GM12878 (cell line): ENCODE results near the gene YARS1. TPM values are rescaled to one million over a fixed set of nuclear protein-coding genes. Genes with fewer than 3 reads are reported as not detected.

ENCODE experiments used
- EGR1 ChIP-seq, 2 experiments: IDR thresholded peaks; 1 replicate in 1 of 2; 2 replicates in 1 of 2; pipeline ENCODE4 v1.6.1; 2011 to 2012; ENCODE audit warnings: low read depth in 2 of 2, low read length in 2 of 2, borderline replicate concordance in 1 of 2, mild to moderate bottlenecking in 1 of 2, moderate library complexity in 1 of 2
- FOXM1 ChIP-seq: IDR thresholded peaks from 2 replicates; pipeline ENCODE4 v1.6.1; 2012; ENCODE audit warnings: low read depth, mild to moderate bottlenecking, inconsistent platforms, low read length, moderate library complexity
- IRF3 ChIP-seq: fragments of 450-650 bp; IDR thresholded peaks from 2 replicates; pipeline ENCODE4 v1.6.1; 2014; ENCODE audit warnings: mild to moderate bottlenecking
- NFYB ChIP-seq: IDR thresholded peaks from 2 replicates; pipeline ENCODE4 v1.6.1; 2011; ENCODE audit warnings: low read depth, mild to moderate bottlenecking, low read length, improper control_type of control experiment, moderate library complexity; ENCODE audit not compliant: insufficient read depth
- NR2F1 ChIP-seq: fragments of 450-650 bp; conservative IDR thresholded peaks from 2 replicates; pipeline ENCODE4 v1.6.1; 2017; ENCODE audit warnings: mild to moderate bottlenecking
- RB1 ChIP-seq: fragments of 450-650 bp; formaldehyde crosslinking; IDR thresholded peaks from 2 replicates; pipeline ENCODE4 v1.6.1; 2017; ENCODE audit warnings: mild to moderate bottlenecking, borderline replicate concordance
- SP1 ChIP-seq: IDR thresholded peaks from one replicate; pipeline ENCODE4 v1.6.1; 2011; ENCODE audit warnings: low read depth, low read length
- ZBTB11 ChIP-seq: fragments of 450-650 bp; formaldehyde crosslinking; IDR thresholded peaks from 2 replicates; pipeline ENCODE4 v1.5.0; 2022; ENCODE audit warnings: mild to moderate bottlenecking, missing genetic modification characterization
- ZBTB40 ChIP-seq: fragments of 450-650 bp; IDR thresholded peaks from 2 replicates; pipeline ENCODE4 v1.6.1; 2016; ENCODE audit warnings: mild to moderate bottlenecking, moderate library complexity, borderline replicate concordance
- ZNF217 ChIP-seq: fragments of 450-650 bp; IDR thresholded peaks from 2 replicates; pipeline ENCODE4 v1.6.1; 2017; ENCODE audit warnings: antibody characterized with exemption, mild to moderate bottlenecking
- ZNF24 ChIP-seq: fragments of 450-650 bp; IDR thresholded peaks from 2 replicates; pipeline ENCODE4 v1.6.1; 2017; ENCODE audit warnings: antibody characterized with exemption, mild to moderate bottlenecking
- ZNF687 ChIP-seq: fragments of 450-650 bp; IDR thresholded peaks from 2 replicates; pipeline ENCODE4 v1.6.1; 2017; ENCODE audit warnings: mild to moderate bottlenecking, moderate library complexity
- polyA plus RNA-seq, 11 experiments: library from polyadenylated mRNA; depleted of rRNA in 4 of 11; unstranded in 6 of 11; stranded (reverse) in 5 of 11; fragments of >200 nt; fragmentation: Nextera tagmentation in 4 of 11; fragmentation: Illumina TruSeq in 1 of 11; extraction: Ambion mirVana in 4 of 11; extraction: Trizol in 1 of 11; gene quantifications; 1 replicate in 1 of 11; 2 replicates in 10 of 11; pipeline versions ENCODE4 v1.2.1 to v1.2.3, GENCODE V29; 2011 to 2016; ENCODE audit warnings: inconsistent platforms in 2 of 11, missing spikeins in 2 of 11, low read depth in 1 of 11
- total RNA-seq, 4 experiments: library from RNA; depleted of rRNA in 3 of 4; stranded (reverse); fragments of >200 nt in 3 of 4; fragmentation: Illumina TruSeq in 1 of 4; extraction: Trizol in 1 of 4; gene quantifications; 2 replicates each; pipeline versions ENCODE4 v1.2.1 to v1.2.3, GENCODE V29; 2013 to 2021

Gene YARS1
- total and polyA plus RNA-seq, 10 of the 15 experiments (the other 5 are each of a cell fraction or from before 2014, with no cell fraction given) = 39.9 to 202 (median 136) TPM

GRCh38 chr1:32818804-32819541, 1.8 kb upstream of the YARS1 start (continued):
- peak; percentile 51; the same call in 1 of the 2 replicates for TF ChIP-seq ZNF217
- no peak for TF ChIP-seq IRF3
- TF ChIP-seq NFYB = no peak
- peak; percentile 94 for TF ChIP-seq FOXM1
- TF ChIP-seq ZNF24 = 0 out of 2 replicates have a peak, but pooled peaks have one; percentile 42
- peak; percentile 56; the same call in 1 of the 2 replicates for TF ChIP-seq RB1
- TF ChIP-seq EGR1 (IDR thresholded peaks at IDR 0.05; ENCODE audit: borderline replicate concordance in 1 of 2, low read depth in 2 of 2, low read length in 2 of 2) = peak in 1 of 2 experiments; percentile 76; a peak in 2 of 3 replicates
- peak; percentile 90 for TF ChIP-seq SP1
- peak; percentile 30; the same call in 1 of the 2 replicates for TF ChIP-seq ZBTB11 (CRISPR knock-in tag)
- TF ChIP-seq ZBTB40 = peak; percentile 76; the same call in 1 of the 2 replicates
- peak; percentile 62; the same call in 1 of the 2 replicates for TF ChIP-seq ZNF687
- peak; percentile 87 for TF ChIP-seq NR2F1
